Ishikawa (cell line): ENCODE results near the gene CHPF2.

ENCODE experiments used
- CREB1 ChIP-seq: IDR thresholded peaks from 2 replicates; pipeline ENCODE4 v1.6.1; 2012; ENCODE audit warnings: low read depth
- EP300 ChIP-seq: IDR thresholded peaks from 2 replicates; pipeline ENCODE4 v1.6.1; 2012; ENCODE audit warnings: borderline replicate concordance
- MAX ChIP-seq: IDR thresholded peaks from 2 replicates; pipeline ENCODE4 v1.6.1; 2012
- NFIC ChIP-seq: IDR thresholded peaks from 2 replicates; pipeline ENCODE4 v1.6.1; 2012
- RAD21 ChIP-seq: IDR thresholded peaks from 2 replicates; pipeline ENCODE4 v1.6.1; 2012; ENCODE audit warnings: low read depth
- REST ChIP-seq: IDR thresholded peaks from 2 replicates; pipeline ENCODE4 v1.6.1; 2012; ENCODE audit warnings: low read depth, mild to moderate bottlenecking
- TAF1 ChIP-seq: IDR thresholded peaks from 2 replicates; pipeline ENCODE4 v1.6.1; 2012; ENCODE audit warnings: low read depth, mild to moderate bottlenecking
- TCF12 ChIP-seq: IDR thresholded peaks from 2 replicates; pipeline ENCODE4 v1.6.1; 2012; ENCODE audit warnings: low read depth
- USF1 ChIP-seq: IDR thresholded peaks from 2 replicates; pipeline ENCODE4 v1.6.1; 2012
- YY1 ChIP-seq: IDR thresholded peaks from 2 replicates; pipeline ENCODE4 v1.6.1; 2012; ENCODE audit warnings: low read depth
- ZBTB7A ChIP-seq: IDR thresholded peaks from 2 replicates; pipeline ENCODE4 v1.6.1; 2012; ENCODE audit warnings: low read depth

- TF ChIP-seq ZBTB7A (no peak), MAX (no peak), NFIC (no peak), YY1 (no peak), REST (no peak), USF1 (no peak), EP300 (no peak), TCF12 (no peak), CREB1 (no peak), RAD21 (no peak), TAF1 (no peak)
These were observed 46.7 kb downstream of the CHPF2 start for GRCh38 chr7:151278949-151279348.
